Endothelial cell of umbilical vein (primary cell): ENCODE data around the gene MAGOHB. TPM values are rescaled to one million over a fixed set of nuclear protein-coding genes. Genes with fewer than 3 reads are reported as not detected.

ENCODE experiments used
- BruUV-seq: library from RNA; stranded (reverse); fragments of 400-500 nt; replicated peaks from 2 replicates; lab custom pipeline; 2021; lab: Mats Ljungman, UMichigan
- CTCF ChIA-PET: fragments of 300-600, 350-600 bp; sonication (Branson Sonifier 250); formaldehyde crosslinking; loops from one replicate; lab custom pipeline; 2021; ENCODE audit warnings: antibody characterized with exemption, inconsistent platforms; lab: Charles Lee
- POLR2A ChIA-PET: fragments of 300-600, 350-600 bp; sonication (Branson Sonifier 250); formaldehyde crosslinking; loops from one replicate; lab custom pipeline; 2021; ENCODE audit warnings: antibody characterized with exemption, inconsistent platforms; lab: Charles Lee
- DNase-seq: peaks from one replicate; pipeline ENCODE4 v3.0.0-alpha.2; 2011; ENCODE audit warnings: low read depth, low spot score
- FAIRE-seq: peaks from 2 replicates; lab custom pipeline; 2011; peaks lifted over from hg19 to GRCh38; lab: Jason Lieb, UNC
- H2AFZ ChIP-seq: 2 replicates; pipeline ENCODE4 v1.6.0; 2012; ENCODE audit warnings: low read depth, low read length, control low read depth, inconsistent platforms
- H3K27ac ChIP-seq: 2 replicates; pipeline ENCODE4 v1.5.1; 2011; ENCODE audit warnings: low read depth, mild to moderate bottlenecking, control low read depth, low read length, moderate library complexity; ENCODE audit not compliant: insufficient read depth
- H3K27me3 ChIP-seq, 2 experiments: 2 replicates each; pipeline versions ENCODE4 v1.6.0 to v1.6.1; 2011; ENCODE audit warnings: low read length in 2 of 2, mixed read lengths in 1 of 2; ENCODE audit not compliant: control insufficient read depth in 2 of 2, insufficient read depth in 2 of 2
- H3K36me3 ChIP-seq, 2 experiments: 2 replicates in 1 of 2; 3 replicates in 1 of 2; pipeline ENCODE4 v1.5.1; 2011; ENCODE audit warnings: low read length in 2 of 2, mild to moderate bottlenecking in 1 of 2, moderate library complexity in 1 of 2; ENCODE audit not compliant: control insufficient read depth in 2 of 2, insufficient read depth in 2 of 2; ENCODE audit errors: extremely low read depth in 1 of 2
- H3K4me1 ChIP-seq: 3 replicates; pipeline ENCODE4 v1.5.1; 2011; ENCODE audit warnings: mild to moderate bottlenecking, low read length; ENCODE audit not compliant: control insufficient read depth, insufficient read depth; ENCODE audit errors: extremely low read depth
- H3K4me2 ChIP-seq: 2 replicates; pipeline ENCODE4 v1.6.1; 2011; ENCODE audit warnings: low read length, control low read depth, mixed read lengths; ENCODE audit not compliant: insufficient read depth
- H3K4me3 ChIP-seq, 3 experiments: fragments of 200-600 bp in 1 of 3; sonication (generic), shearing (Covaris generic) in 1 of 3; replicated peaks in 1 of 3; 2 replicates each; pipeline ENCODE4 v1.5.1; 2011 to 2016; ENCODE audit warnings: control low read depth in 3 of 3, low read length in 3 of 3, mild to moderate bottlenecking in 2 of 3, inconsistent platforms in 1 of 3, low read depth in 1 of 3, moderate library complexity in 1 of 3; ENCODE audit not compliant: insufficient read depth in 1 of 3
- H3K79me2 ChIP-seq: 2 replicates; pipeline ENCODE4 v1.6.0; 2012; ENCODE audit warnings: low read length, inconsistent platforms; ENCODE audit not compliant: control insufficient read depth, insufficient read depth
- H3K9ac ChIP-seq: replicated peaks from 2 replicates; pipeline ENCODE3; 2011; ENCODE audit warnings: low read length, control low read depth; ENCODE audit not compliant: insufficient read depth; ENCODE audit errors: extremely low read depth
- H3K9me1 ChIP-seq: replicated peaks from 3 replicates; pipeline ENCODE4 v1.6.0; 2011; ENCODE audit warnings: mild to moderate bottlenecking, low read length; ENCODE audit not compliant: control insufficient read depth, insufficient read depth; ENCODE audit errors: extremely low read depth
- H3K9me3 ChIP-seq: replicated peaks from 2 replicates; pipeline ENCODE4 v1.5.1; 2012; ENCODE audit warnings: low read length, inconsistent platforms; ENCODE audit not compliant: control insufficient read depth, insufficient read depth
- H4K20me1 ChIP-seq: replicated peaks from 2 replicates; pipeline ENCODE3; 2011; ENCODE audit warnings: mild to moderate bottlenecking, low read length; ENCODE audit not compliant: control insufficient read depth, insufficient read depth; ENCODE audit errors: extremely low read depth
- EZH2 ChIP-seq: IDR thresholded peaks from 2 replicates; pipeline ENCODE4 v1.6.1; 2012; ENCODE audit warnings: borderline replicate concordance, low read depth, mild to moderate bottlenecking, moderate library complexity, low read length, inconsistent platforms; ENCODE audit not compliant: severe bottlenecking
- FOS ChIP-seq: IDR thresholded peaks from 2 replicates; pipeline ENCODE4 v1.6.1; 2011; ENCODE audit warnings: mild to moderate bottlenecking, low read length, moderate library complexity, borderline replicate concordance; ENCODE audit not compliant: insufficient read depth
- GATA2 ChIP-seq: IDR thresholded peaks from 2 replicates; pipeline ENCODE4 v1.7.0; 2011; ENCODE audit warnings: low read depth, mild to moderate bottlenecking, moderate library complexity, mixed read lengths, low read length; ENCODE audit not compliant: insufficient read length, insufficient read depth
- JUN ChIP-seq: IDR thresholded peaks from 2 replicates; pipeline ENCODE4 v1.6.1; 2011; ENCODE audit warnings: borderline replicate concordance, low read depth; ENCODE audit not compliant: insufficient read length, insufficient read depth
- MYC ChIP-seq: IDR thresholded peaks from one replicate; pipeline ENCODE4 v1.6.1; 2011; ENCODE audit warnings: mild to moderate bottlenecking, low read depth, low read length
- POLR2A ChIP-seq: IDR thresholded peaks from 2 replicates; pipeline ENCODE4 v1.6.1; 2012; ENCODE audit warnings: low read depth, mild to moderate bottlenecking, control low read depth, low read length
- POLR2AphosphoS5 ChIP-seq: IDR thresholded peaks from 2 replicates; pipeline ENCODE4 v1.6.1; 2012; ENCODE audit warnings: low read depth, mild to moderate bottlenecking, control low read depth, low read length, moderate library complexity; ENCODE audit not compliant: insufficient read depth
- dilution Hi-C: fragments of 300-500 bp; cut with MboI; formaldehyde crosslinking; loops from one replicate; pipeline ENCODE4 v1.15.0; 2019; ENCODE audit warnings: low sequenced_read_pairs; ENCODE audit not compliant: extremely low pct_ligation_motif_present
- intact Hi-C: fragments of 100-400 bp; cut with micrococcal nuclease; formaldehyde crosslinking; loops from one replicate; pipeline ENCODE4 v1.10.0; 2022
- polyA plus RNA-seq, 4 experiments: library from polyadenylated mRNA; depleted of rRNA in 3 of 4; stranded (reverse) in 3 of 4; unstranded in 1 of 4; fragments of >200 nt; gene quantifications; 2 replicates each; pipeline versions ENCODE4 v1.2.1 to v1.2.3, GENCODE V29; 2011 to 2012; ENCODE audit warnings: missing spikeins in 1 of 4
- total RNA-seq: library from RNA; stranded (reverse); gene quantifications from 2 replicates; pipeline ENCODE4 v1.2.3, GENCODE V29; 2021
- TF ChIP-seq, protein P1 (sequence below), 2 donors: IDR thresholded peaks; 1 replicate in 1 of 2; 2 replicates in 1 of 2; pipeline ENCODE4 v1.5.1; 2011; ENCODE audit warnings: low read length in 2 of 2, mild to moderate bottlenecking in 2 of 2, moderate library complexity in 2 of 2, control low read depth in 1 of 2, inconsistent platforms in 1 of 2, low read depth in 1 of 2; ENCODE audit not compliant: insufficient read depth in 1 of 2; ENCODE audit errors: extremely low read depth in 1 of 2
- TF ChIP-seq, protein P2 (sequence below): IDR thresholded peaks from 2 replicates; pipeline ENCODE4 v1.6.1; 2011; ENCODE audit not compliant: insufficient read depth, insufficient read length

Gene MAGOHB
- total and polyA plus RNA-seq, 2 donors (not counting 3 experiments of a cell fraction or from before 2014, with no cell fraction given), result 8.9 to 48.3 TPM

- ChIA-PET POLR2A (no interaction called here), CTCF (interaction anchor here (2.2 kb wide), 1 partner anchor 10 kb away, joined by 7 read pairs; no protein-coding TSS in a partner anchor)
- H4K20me1 ChIP-seq, result no peaks in the 10 kb centered on the region
- no peaks in the 10 kb centered on the region for H3K79me2 ChIP-seq
- TF ChIP-seq EZH2 (no peak), POLR2AphosphoS5 (no peak), JUN (no peak), FOS (no peak), MYC (no peak), GATA2 (no peak), POLR2A (no peak)
- TF ChIP-seq, protein P1, sequence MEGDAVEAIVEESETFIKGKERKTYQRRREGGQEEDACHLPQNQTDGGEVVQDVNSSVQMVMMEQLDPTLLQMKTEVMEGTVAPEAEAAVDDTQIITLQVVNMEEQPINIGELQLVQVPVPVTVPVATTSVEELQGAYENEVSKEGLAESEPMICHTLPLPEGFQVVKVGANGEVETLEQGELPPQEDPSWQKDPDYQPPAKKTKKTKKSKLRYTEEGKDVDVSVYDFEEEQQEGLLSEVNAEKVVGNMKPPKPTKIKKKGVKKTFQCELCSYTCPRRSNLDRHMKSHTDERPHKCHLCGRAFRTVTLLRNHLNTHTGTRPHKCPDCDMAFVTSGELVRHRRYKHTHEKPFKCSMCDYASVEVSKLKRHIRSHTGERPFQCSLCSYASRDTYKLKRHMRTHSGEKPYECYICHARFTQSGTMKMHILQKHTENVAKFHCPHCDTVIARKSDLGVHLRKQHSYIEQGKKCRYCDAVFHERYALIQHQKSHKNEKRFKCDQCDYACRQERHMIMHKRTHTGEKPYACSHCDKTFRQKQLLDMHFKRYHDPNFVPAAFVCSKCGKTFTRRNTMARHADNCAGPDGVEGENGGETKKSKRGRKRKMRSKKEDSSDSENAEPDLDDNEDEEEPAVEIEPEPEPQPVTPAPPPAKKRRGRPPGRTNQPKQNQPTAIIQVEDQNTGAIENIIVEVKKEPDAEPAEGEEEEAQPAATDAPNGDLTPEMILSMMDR (IDR thresholded peaks at IDR 0.05; ENCODE audit: extremely low read depth in 1 of 2, insufficient read depth in 1 of 2, low read depth in 1 of 2, low read length in 2 of 2), result no peak
- TF ChIP-seq, protein P2, sequence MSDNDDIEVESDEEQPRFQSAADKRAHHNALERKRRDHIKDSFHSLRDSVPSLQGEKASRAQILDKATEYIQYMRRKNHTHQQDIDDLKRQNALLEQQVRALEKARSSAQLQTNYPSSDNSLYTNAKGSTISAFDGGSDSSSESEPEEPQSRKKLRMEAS, result no peak
- no peak overlapping the region for H3K9ac ChIP-seq
- no peak for DNase-seq
- no peaks in the 10 kb centered on the region for H3K36me3 ChIP-seq
- H3K9me1 ChIP-seq, result no peaks in the 10 kb centered on the region
- H3K9me3 ChIP-seq, result no peaks in the 10 kb centered on the region
- H2AFZ ChIP-seq, result no peak overlapping the region
- no peak overlapping the region for H3K27ac ChIP-seq
- H3K4me1 ChIP-seq, result no peaks in the 10 kb centered on the region
- no peak overlapping the region for H3K4me2 ChIP-seq
- H3K27me3 ChIP-seq, result peaks cover 0 to 2% of the 10 kb centered on the region in 2 experiments
- intact Hi-C loops (no loop called here), dilution Hi-C loops (no loop called here)
- H3K4me3 ChIP-seq, result no peak overlapping the region
- no peak for FAIRE-seq
- BruUV-seq, result no TSS peak
Measured at GRCh38 chr12:10557329-10557728, 56.1 kb downstream of the MAGOHB start.
